SK-N-SH treated with all-trans-retinoic acid at 6 μM for 48 hours (cell line): ENCODE results near the gene CNNM2.

Experiments used
- ARNTL ChIP-seq: fragments of 450-650 bp; formaldehyde crosslinking; IDR thresholded peaks from 2 replicates; pipeline ENCODE4 v1.5.0; 2020; ENCODE audit warnings: low read depth, mild to moderate bottlenecking, moderate library complexity, borderline replicate concordance
- BACH2 ChIP-seq: fragments of 250-450 bp; sonication (Bioruptor Pico); IDR thresholded peaks from 2 replicates; pipeline ENCODE4 v1.9.0; 2021; ENCODE audit warnings: mild to moderate bottlenecking, borderline replicate concordance
- OSR1 ChIP-seq: fragments of 250-450 bp; sonication (Bioruptor Pico); IDR thresholded peaks from 2 replicates; pipeline ENCODE4 v1.8.0; 2022; ENCODE audit warnings: moderate library complexity, mild to moderate bottlenecking, inconsistent platforms
- POU6F1 ChIP-seq: fragments of 250-450 bp; sonication (Bioruptor Pico); IDR thresholded peaks from 2 replicates; pipeline ENCODE4 v1.8.0; 2021; ENCODE audit warnings: low read depth, mild to moderate bottlenecking, moderate library complexity, borderline replicate concordance
- PPARA ChIP-seq: fragments of 250-450 bp; sonication (Bioruptor Pico); IDR thresholded peaks from 2 replicates; pipeline ENCODE4 v1.5.0; 2020; ENCODE audit warnings: mild to moderate bottlenecking, borderline replicate concordance
- RARB ChIP-seq: fragments of 250-450 bp; sonication (Bioruptor Pico); IDR thresholded peaks from 2 replicates; pipeline ENCODE4 v1.8.0; 2021; ENCODE audit warnings: mild to moderate bottlenecking, moderate library complexity
- SNAI2 ChIP-seq: fragments of 250-450 bp; sonication (Bioruptor Pico); IDR thresholded peaks from 2 replicates; pipeline ENCODE4 v1.5.0; 2020; ENCODE audit warnings: mild to moderate bottlenecking, moderate library complexity
- TOX ChIP-seq: fragments of 250-450 bp; sonication (Bioruptor Pico); IDR thresholded peaks from 2 replicates; pipeline ENCODE4 v1.8.0; 2021; ENCODE audit warnings: mild to moderate bottlenecking, moderate library complexity, borderline replicate concordance
- ZC3H10 ChIP-seq: fragments of 250-450 bp; sonication (Bioruptor Pico); IDR thresholded peaks from 2 replicates; pipeline ENCODE4 v1.5.1; 2021; ENCODE audit warnings: mild to moderate bottlenecking, moderate library complexity
- ZNF8 ChIP-seq: fragments of 450-650 bp; formaldehyde crosslinking; IDR thresholded peaks from 2 replicates; pipeline ENCODE4 v1.5.0; 2020; ENCODE audit warnings: mild to moderate bottlenecking, moderate library complexity
- TF ChIP-seq, protein P1 (sequence below): fragments of 250-450 bp; sonication (Bioruptor Pico); IDR thresholded peaks from 2 replicates; pipeline ENCODE4 v1.5.1; 2020; ENCODE audit warnings: low read depth, mild to moderate bottlenecking, moderate library complexity
- TF ChIP-seq, protein P2 (sequence below): fragments of 250-450 bp; sonication (Bioruptor Pico); IDR thresholded peaks from 2 replicates; pipeline ENCODE4 v1.8.0; 2020; ENCODE audit warnings: mild to moderate bottlenecking, moderate library complexity, borderline replicate concordance

DNA sequence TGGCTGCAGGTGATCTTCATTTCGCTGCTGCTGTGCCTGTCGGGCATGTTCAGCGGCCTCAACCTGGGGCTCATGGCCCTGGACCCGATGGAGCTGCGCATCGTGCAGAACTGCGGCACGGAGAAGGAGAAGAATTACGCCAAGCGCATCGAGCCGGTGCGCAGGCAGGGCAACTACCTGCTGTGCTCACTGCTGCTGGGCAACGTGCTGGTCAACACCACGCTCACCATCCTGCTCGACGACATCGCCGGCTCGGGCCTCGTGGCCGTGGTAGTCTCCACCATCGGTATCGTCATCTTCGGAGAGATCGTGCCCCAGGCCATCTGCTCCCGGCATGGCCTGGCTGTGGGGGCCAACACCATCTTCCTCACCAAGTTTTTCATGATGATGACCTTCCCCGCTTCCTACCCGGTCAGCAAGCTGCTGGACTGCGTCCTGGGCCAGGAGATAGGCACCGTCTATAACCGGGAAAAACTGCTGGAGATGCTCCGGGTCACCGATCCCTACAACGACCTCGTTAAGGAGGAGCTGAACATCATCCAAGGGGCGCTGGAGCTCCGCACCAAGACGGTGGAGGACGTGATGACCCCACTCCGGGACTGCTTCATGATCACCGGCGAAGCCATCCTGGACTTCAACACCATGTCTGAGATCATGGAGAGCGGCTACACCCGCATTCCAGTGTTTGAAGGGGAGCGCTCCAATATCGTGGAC, 1.3 kb downstream of the CNNM2 start:
- TF ChIP-seq TOX (CRISPR knock-in tag) (no peak), PPARA (CRISPR knock-in tag) (no peak), BACH2 (CRISPR knock-in tag) (no peak), ARNTL (CRISPR knock-in tag) (no peak), SNAI2 (CRISPR knock-in tag) (no peak), ZC3H10 (CRISPR knock-in tag) (no peak), RARB (CRISPR knock-in tag) (no peak), ZNF8 (no peak), POU6F1 (no peak), OSR1 (CRISPR knock-in tag) (no peak)
- TF ChIP-seq, protein P1, sequence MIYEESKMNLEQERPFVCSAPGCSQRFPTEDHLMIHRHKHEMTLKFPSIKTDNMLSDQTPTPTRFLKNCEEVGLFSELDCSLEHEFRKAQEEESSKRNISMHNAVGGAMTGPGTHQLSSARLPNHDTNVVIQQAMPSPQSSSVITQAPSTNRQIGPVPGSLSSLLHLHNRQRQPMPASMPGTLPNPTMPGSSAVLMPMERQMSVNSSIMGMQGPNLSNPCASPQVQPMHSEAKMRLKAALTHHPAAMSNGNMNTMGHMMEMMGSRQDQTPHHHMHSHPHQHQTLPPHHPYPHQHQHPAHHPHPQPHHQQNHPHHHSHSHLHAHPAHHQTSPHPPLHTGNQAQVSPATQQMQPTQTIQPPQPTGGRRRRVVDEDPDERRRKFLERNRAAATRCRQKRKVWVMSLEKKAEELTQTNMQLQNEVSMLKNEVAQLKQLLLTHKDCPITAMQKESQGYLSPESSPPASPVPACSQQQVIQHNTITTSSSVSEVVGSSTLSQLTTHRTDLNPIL: no peak
- TF ChIP-seq, protein P2, sequence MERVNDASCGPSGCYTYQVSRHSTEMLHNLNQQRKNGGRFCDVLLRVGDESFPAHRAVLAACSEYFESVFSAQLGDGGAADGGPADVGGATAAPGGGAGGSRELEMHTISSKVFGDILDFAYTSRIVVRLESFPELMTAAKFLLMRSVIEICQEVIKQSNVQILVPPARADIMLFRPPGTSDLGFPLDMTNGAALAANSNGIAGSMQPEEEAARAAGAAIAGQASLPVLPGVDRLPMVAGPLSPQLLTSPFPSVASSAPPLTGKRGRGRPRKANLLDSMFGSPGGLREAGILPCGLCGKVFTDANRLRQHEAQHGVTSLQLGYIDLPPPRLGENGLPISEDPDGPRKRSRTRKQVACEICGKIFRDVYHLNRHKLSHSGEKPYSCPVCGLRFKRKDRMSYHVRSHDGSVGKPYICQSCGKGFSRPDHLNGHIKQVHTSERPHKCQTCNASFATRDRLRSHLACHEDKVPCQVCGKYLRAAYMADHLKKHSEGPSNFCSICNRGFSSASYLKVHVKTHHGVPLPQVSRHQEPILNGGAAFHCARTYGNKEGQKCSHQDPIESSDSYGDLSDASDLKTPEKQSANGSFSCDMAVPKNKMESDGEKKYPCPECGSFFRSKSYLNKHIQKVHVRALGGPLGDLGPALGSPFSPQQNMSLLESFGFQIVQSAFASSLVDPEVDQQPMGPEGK (CRISPR knock-in tag): no peak
